ENCODE data around the gene TBC1D2B.

The TBC1D2B gene

DNA sequence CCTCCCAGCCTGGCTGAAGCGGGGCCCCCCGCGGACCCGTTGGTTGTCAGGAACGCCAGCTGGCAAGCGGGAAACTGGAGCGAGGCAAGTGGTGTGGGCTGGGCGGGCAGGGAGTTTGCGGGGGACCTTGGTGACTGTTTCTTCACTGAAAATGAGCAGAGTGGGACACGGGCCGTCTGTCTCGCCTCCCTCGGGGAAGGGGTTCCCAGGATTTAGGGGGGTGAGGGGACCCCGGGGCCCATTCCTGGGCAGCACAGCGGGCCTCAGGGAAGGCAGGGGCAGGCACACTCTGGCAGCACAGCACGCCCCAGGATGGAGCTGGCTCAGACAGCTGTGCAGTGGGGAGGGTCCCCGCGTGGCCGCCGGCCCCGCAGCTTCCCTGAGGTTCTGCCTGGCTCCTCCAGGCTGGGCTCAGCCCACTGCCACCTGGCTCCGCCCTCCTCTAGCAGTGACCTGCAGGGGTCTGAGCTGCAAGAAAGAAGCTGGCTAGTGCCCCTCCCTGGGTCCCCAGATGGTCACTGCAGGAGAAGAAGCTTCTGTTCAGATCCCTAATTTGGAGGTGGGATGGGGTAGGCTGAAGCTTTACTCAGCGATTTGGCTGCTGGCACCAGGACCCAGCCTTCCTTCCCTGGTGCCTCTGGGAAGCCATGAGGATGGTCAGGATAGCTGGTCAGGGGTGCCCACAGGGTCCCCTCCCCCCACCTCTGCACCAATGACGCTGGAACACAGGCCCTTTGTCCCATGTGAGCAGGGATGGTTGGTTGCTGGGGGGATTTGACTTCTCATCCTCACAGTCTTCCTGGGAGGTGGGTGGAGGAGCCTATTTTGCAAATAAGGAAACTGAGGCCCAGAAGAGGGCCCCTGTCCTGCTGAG is 90.4 kb downstream of the TBC1D2B start:
- H3K27me3 ChIP-seq (replicated peaks; ENCODE audit: insufficient read depth, low read length) = peaks cover 16% of the 10 kb centered on the region
- H3K4me1 ChIP-seq (ENCODE audit: low read length) = 0 out of 2 replicates have a peak, but pooled peaks cover 5% of the 10 kb centered on the region
- H3K4me3 ChIP-seq (ENCODE audit: low read length) = no peak overlapping the region
- no peak overlapping the region for H3K27ac ChIP-seq (ENCODE audit: low read length)
- H3K36me3 ChIP-seq (replicated peaks; ENCODE audit: insufficient read depth, low read length) = no peaks in the 10 kb centered on the region
- H4K20me1 ChIP-seq (ENCODE audit: insufficient read depth, low read length) = no peaks in the 10 kb centered on the region
- no peaks in the 10 kb centered on the region for H3K9me3 ChIP-seq (replicated peaks; ENCODE audit: insufficient read depth, low read length)
- H3K9me2 ChIP-seq (replicated peaks; ENCODE audit: insufficient read depth, low read length) = no peaks in the 10 kb centered on the region
- no peak for TF ChIP-seq EZH2 (optimal IDR thresholded peaks at IDR 0.05; ENCODE audit: low read depth, low read length)
- no peak for TF ChIP-seq EZH2phosphoT487 (IDR thresholded peaks at IDR 0.05; ENCODE audit: low read length)
- TF ChIP-seq, protein P1, sequence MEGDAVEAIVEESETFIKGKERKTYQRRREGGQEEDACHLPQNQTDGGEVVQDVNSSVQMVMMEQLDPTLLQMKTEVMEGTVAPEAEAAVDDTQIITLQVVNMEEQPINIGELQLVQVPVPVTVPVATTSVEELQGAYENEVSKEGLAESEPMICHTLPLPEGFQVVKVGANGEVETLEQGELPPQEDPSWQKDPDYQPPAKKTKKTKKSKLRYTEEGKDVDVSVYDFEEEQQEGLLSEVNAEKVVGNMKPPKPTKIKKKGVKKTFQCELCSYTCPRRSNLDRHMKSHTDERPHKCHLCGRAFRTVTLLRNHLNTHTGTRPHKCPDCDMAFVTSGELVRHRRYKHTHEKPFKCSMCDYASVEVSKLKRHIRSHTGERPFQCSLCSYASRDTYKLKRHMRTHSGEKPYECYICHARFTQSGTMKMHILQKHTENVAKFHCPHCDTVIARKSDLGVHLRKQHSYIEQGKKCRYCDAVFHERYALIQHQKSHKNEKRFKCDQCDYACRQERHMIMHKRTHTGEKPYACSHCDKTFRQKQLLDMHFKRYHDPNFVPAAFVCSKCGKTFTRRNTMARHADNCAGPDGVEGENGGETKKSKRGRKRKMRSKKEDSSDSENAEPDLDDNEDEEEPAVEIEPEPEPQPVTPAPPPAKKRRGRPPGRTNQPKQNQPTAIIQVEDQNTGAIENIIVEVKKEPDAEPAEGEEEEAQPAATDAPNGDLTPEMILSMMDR (IDR thresholded peaks at IDR 0.05; ENCODE audit: low read length) = no peak
- H3K79me2 ChIP-seq (ENCODE audit: low read length) = no peaks in the 10 kb centered on the region
- no peak for DNase-seq
- no peak overlapping the region for H3K9ac ChIP-seq (ENCODE audit: low read length)
- no peak overlapping the region for H3K4me2 ChIP-seq (ENCODE audit: low read depth, low read length)
- no peaks in the 10 kb centered on the region for H3F3A ChIP-seq (ENCODE audit: insufficient read depth, low read length)
- no peak overlapping the region for H2AFZ ChIP-seq (ENCODE audit: low read length)

DNA sequence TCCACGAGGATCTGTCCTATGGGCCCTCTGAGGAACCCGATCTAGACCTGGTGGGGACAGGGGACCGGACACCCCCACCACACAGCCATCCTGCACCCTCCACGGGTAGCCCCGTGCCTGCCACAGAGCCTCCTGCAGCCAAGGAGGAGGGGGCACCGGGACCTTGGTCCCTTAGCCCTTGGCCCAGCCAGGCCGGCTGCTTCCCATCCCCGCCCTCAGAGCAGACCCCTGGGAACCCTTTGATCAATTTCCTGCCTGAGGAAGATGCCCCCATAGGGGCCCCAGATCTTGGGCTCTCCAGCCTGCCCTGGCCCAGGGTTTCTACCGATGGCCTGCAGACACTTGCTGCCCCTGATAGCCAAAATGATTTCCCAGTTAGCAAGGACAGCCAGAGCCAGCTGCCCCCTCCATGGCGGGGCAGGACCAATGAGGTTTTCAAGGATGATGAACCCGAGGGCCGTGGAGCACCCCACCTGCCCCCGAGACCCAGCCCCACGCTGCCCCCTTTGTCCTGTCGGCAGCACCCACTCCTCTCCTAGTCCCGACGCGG is 91.5 kb downstream of the TBC1D2B start:
- Histone ChIP-seq H3K79me2 (ENCODE audit: low read length) (no peaks in the 10 kb centered on the region), H3K9me3 (replicated peaks; ENCODE audit: insufficient read depth, low read length) (no peaks in the 10 kb centered on the region), H3K27me3 (replicated peaks; ENCODE audit: insufficient read depth, low read length) (peaks cover 20% of the 10 kb centered on the region), H4K20me1 (ENCODE audit: insufficient read depth, low read length) (no peaks in the 10 kb centered on the region), H3F3A (ENCODE audit: insufficient read depth, low read length) (no peaks in the 10 kb centered on the region), H3K27ac (ENCODE audit: low read length) (no peak overlapping the region), H3K9ac (ENCODE audit: low read length) (no peak overlapping the region), H3K4me3 (ENCODE audit: low read length) (no peak overlapping the region), H2AFZ (ENCODE audit: low read length) (no peak overlapping the region), H3K9me2 (replicated peaks; ENCODE audit: insufficient read depth, low read length) (no peaks in the 10 kb centered on the region), H3K36me3 (replicated peaks; ENCODE audit: insufficient read depth, low read length) (no peaks in the 10 kb centered on the region), H3K4me2 (ENCODE audit: low read depth, low read length) (no peak overlapping the region), H3K4me1 (ENCODE audit: low read length) (0 out of 2 replicates have a peak, but pooled peaks cover 5% of the 10 kb centered on the region)
- DNase-seq = no peak
- TF ChIP-seq, protein P1 (IDR thresholded peaks at IDR 0.05; ENCODE audit: low read length) = no peak
- TF ChIP-seq EZH2 (optimal IDR thresholded peaks at IDR 0.05; ENCODE audit: low read depth, low read length) = no peak
- TF ChIP-seq EZH2phosphoT487 (IDR thresholded peaks at IDR 0.05; ENCODE audit: low read length) = no peak

DNA sequence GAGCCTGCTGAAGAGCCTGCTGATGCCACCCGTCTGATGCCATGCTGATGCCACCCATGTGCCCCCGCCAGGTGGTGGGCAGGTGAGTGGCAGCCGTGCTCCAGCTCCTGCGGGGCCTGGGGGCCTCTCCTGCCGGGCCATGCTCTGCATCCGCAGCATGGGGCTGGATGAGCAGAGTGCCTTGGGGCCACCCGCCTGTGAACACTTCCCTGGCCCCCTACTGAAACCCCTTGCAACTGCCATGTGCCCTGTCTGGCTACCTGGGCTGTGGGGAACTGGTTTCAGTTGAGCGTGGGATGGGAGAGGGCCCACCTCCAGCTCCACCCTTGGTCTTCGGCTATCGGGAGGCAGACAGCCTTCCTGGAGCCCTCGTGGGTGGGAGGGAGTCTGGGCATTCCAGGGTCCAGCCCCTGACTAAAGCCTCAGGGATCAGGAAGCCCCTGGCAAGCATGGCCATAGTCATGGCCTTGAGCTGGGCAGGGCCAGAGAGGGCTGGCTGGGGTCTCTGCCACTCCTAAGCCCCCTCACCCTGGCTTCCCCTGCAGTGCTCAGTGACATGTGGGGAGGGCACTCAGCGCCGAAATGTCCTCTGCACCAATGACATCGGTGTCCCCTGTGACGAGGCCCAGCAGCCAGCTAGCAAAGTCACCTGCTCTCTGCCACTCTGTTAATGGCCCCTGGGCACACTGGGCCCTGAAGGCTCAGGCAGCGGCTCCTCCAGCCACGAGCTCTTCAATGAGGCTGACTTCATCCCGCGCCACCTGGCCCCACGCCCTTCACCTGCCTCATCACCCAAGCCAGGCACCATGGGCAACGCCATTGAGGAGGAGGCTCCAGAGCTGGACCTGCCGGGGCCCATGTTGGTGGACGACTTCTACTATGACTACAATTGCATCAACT is 92.2 kb downstream of the TBC1D2B start:
- no peak for TF ChIP-seq EZH2phosphoT487 (IDR thresholded peaks at IDR 0.05; ENCODE audit: low read length)
- TF ChIP-seq, protein P1 (IDR thresholded peaks at IDR 0.05; ENCODE audit: low read length) = no peak
- no peak for TF ChIP-seq EZH2 (optimal IDR thresholded peaks at IDR 0.05; ENCODE audit: low read depth, low read length)
- no peak for DNase-seq
- Histone ChIP-seq H3K9ac (ENCODE audit: low read length) (no peak overlapping the region), H3K4me2 (ENCODE audit: low read depth, low read length) (no peak overlapping the region), H3K9me3 (replicated peaks; ENCODE audit: insufficient read depth, low read length) (no peaks in the 10 kb centered on the region), H3K4me1 (ENCODE audit: low read length) (no peaks in the 10 kb centered on the region), H3K36me3 (replicated peaks; ENCODE audit: insufficient read depth, low read length) (no peaks in the 10 kb centered on the region), H3K4me3 (ENCODE audit: low read length) (no peak overlapping the region), H3K27me3 (replicated peaks; ENCODE audit: insufficient read depth, low read length) (peaks cover 20% of the 10 kb centered on the region), H3F3A (ENCODE audit: insufficient read depth, low read length) (no peaks in the 10 kb centered on the region), H3K79me2 (ENCODE audit: low read length) (no peaks in the 10 kb centered on the region), H3K9me2 (replicated peaks; ENCODE audit: insufficient read depth, low read length) (no peaks in the 10 kb centered on the region), H3K27ac (ENCODE audit: low read length) (no peak overlapping the region), H4K20me1 (ENCODE audit: insufficient read depth, low read length) (no peaks in the 10 kb centered on the region), H2AFZ (ENCODE audit: low read length) (no peak overlapping the region)
